PC-3 (cell line): Measurements from ENCODE around the gene CPA1. TPM values are rescaled to one million over a fixed set of nuclear protein-coding genes. Genes with fewer than 3 reads are reported as not detected.

Experiments used
- ATAC-seq: fragments of 200-7000 bp; cut with Tn5 transposase; 2 replicates; pipeline ENCODE4 v1.9.1; 2020; ENCODE audit warnings: mild to moderate bottlenecking, moderate library complexity
- BruUV-seq: library from RNA; stranded (reverse); fragments of 400-500 nt; replicated peaks from 2 replicates; lab custom pipeline; 2021; lab: Mats Ljungman, UMichigan
- CTCF ChIA-PET: fragments of 300-600 bp; sonication (Branson Sonifier 250); formaldehyde crosslinking; loops from one replicate; lab custom pipeline; 2022; ENCODE audit warnings: antibody characterized with exemption; lab: Charles Lee
- POLR2A ChIA-PET: fragments of 300-600 bp; sonication (Branson Sonifier 250); formaldehyde crosslinking; loops from one replicate; lab custom pipeline; 2022; ENCODE audit warnings: antibody characterized with exemption; ENCODE audit not compliant: unreplicated experiment; lab: Charles Lee
- DNase-seq: peaks from one replicate; pipeline ENCODE4 v3.0.0-alpha.2; 2015
- H2AFZ ChIP-seq: fragments of 300-600 bp; sonication (generic); 2 replicates; pipeline ENCODE4 v1.6.0; 2016; ENCODE audit warnings: antibody characterized with exemption, low read length
- H3F3A ChIP-seq: fragments of 300-600 bp; sonication (generic); one replicate; pipeline ENCODE4 v1.6.0; 2017; ENCODE audit warnings: antibody characterized with exemption, low read length, control low read depth, mild to moderate bottlenecking; ENCODE audit not compliant: unreplicated experiment
- H3K27ac ChIP-seq: fragments of 300-600 bp; sonication (generic); 2 replicates; pipeline ENCODE4 v1.5.1; 2016; ENCODE audit warnings: mild to moderate bottlenecking, low read length
- H3K27me3 ChIP-seq: fragments of 300-600 bp; sonication (generic); 2 replicates; pipeline ENCODE4 v1.6.1; 2016; ENCODE audit warnings: low read length, mixed read lengths
- H3K36me3 ChIP-seq: fragments of 300-600 bp; sonication (generic); 2 replicates; pipeline ENCODE4 v1.6.1; 2016; ENCODE audit warnings: low read depth, mixed run types, low read length, mixed read lengths
- H3K4me1 ChIP-seq: fragments of 300-600 bp; sonication (generic); 2 replicates; pipeline ENCODE4 v1.5.1; 2016; ENCODE audit warnings: low read length; ENCODE audit not compliant: insufficient read depth
- H3K4me2 ChIP-seq: fragments of 300-600 bp; sonication (generic); 2 replicates; pipeline ENCODE4 v1.6.0; 2016; ENCODE audit warnings: low read length
- H3K4me3 ChIP-seq: fragments of 300-600 bp; sonication (generic); 2 replicates; pipeline ENCODE4 v1.5.1; 2016; ENCODE audit warnings: mild to moderate bottlenecking, low read length, mixed read lengths
- H3K79me2 ChIP-seq: fragments of 300-600 bp; sonication (generic); 2 replicates; pipeline ENCODE4 v1.6.1; 2017; ENCODE audit warnings: low read length, mixed read lengths
- H3K9ac ChIP-seq: fragments of 300-600 bp; sonication (generic); 2 replicates; pipeline ENCODE4 v1.6.0; 2016; ENCODE audit warnings: mild to moderate bottlenecking, low read length
- H3K9me2 ChIP-seq: fragments of 300-600 bp; sonication (generic); replicated peaks from 2 replicates; pipeline ENCODE4 v1.6.1; 2016; ENCODE audit warnings: mixed run types, low read length, mixed read lengths
- H3K9me3 ChIP-seq: fragments of 300-600 bp; sonication (generic); 2 replicates; pipeline ENCODE4 v1.6.1; 2016; ENCODE audit warnings: low read length, mixed read lengths
- H4K20me1 ChIP-seq: fragments of 300-600 bp; sonication (generic); 2 replicates; pipeline ENCODE4 v1.6.1; 2016; ENCODE audit warnings: low read length, mixed read lengths
- EZH2 ChIP-seq: fragments of 300-600 bp; sonication (generic); IDR thresholded peaks from one replicate; pipeline ENCODE4 v1.6.1; 2017; ENCODE audit warnings: antibody characterized with exemption, mild to moderate bottlenecking, low read length; ENCODE audit not compliant: unreplicated experiment
- EZH2phosphoT487 ChIP-seq: fragments of 300-600 bp; sonication (generic); IDR thresholded peaks from 2 replicates; pipeline ENCODE4 v1.6.1; 2018; ENCODE audit warnings: mild to moderate bottlenecking, antibody characterized with exemption, low read length, borderline replicate concordance
- intact Hi-C: fragments of 100-400 bp; cut with micrococcal nuclease; formaldehyde crosslinking; loops from 2 replicates; pipeline ENCODE4 v1.9.0; 2023
- total RNA-seq: library from RNA; depleted of rRNA; stranded (reverse); fragments of >200 nt; gene quantifications from 2 replicates; pipeline ENCODE4 v1.2.3, GENCODE V29; 2014
- TF ChIP-seq, protein P1 (sequence below): fragments of 300-600 bp; sonication (generic); conservative IDR thresholded peaks from 2 replicates; pipeline ENCODE4 v1.5.1; 2017; ENCODE audit warnings: antibody characterized with exemption, low read depth, mild to moderate bottlenecking, low read length

The CPA1 gene
- total RNA-seq, 1 experiment from 2014 or later: not detected

DNA sequence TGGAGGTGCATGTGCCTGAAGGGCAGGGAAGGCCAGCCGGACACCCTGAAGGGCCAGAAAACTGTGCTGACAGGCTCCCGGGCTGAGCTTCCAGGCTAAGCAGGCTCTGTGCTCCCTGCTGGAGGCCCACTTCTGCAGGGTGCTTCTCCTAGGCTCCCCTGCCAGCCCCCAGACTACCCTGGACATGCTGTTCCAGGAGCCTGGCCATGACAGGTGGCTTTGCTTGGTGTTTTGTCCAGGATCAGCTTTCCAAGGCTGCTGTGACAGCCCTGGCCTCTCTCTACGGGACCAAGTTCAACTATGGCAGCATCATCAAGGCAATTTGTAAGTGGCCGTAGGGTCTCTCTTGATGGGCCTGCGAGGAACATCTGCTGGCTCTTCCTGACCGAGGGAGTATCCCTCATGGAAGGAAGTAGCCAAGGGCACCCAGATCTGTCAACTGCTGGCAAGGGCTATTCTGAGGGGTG is 5.3 kb downstream of the CPA1 start:
- H2AFZ ChIP-seq: no peak overlapping the region
- ATAC-seq (no peak), DNase-seq (no peak)
- H3K27me3 ChIP-seq: no peaks in the 10 kb centered on the region
- no peaks in the 10 kb centered on the region for H3K79me2 ChIP-seq
- no peak overlapping the region for H3K9ac ChIP-seq
- no peaks in the 10 kb centered on the region for H3K9me3 ChIP-seq
- H3K4me2 ChIP-seq: no peak overlapping the region
- no peaks in the 10 kb centered on the region for H3F3A ChIP-seq
- H3K4me3 ChIP-seq: no peak overlapping the region
- no peaks in the 10 kb centered on the region for H3K9me2 ChIP-seq
- TF ChIP-seq EZH2phosphoT487 (no peak), EZH2 (no peak)
- TF ChIP-seq, protein P1, sequence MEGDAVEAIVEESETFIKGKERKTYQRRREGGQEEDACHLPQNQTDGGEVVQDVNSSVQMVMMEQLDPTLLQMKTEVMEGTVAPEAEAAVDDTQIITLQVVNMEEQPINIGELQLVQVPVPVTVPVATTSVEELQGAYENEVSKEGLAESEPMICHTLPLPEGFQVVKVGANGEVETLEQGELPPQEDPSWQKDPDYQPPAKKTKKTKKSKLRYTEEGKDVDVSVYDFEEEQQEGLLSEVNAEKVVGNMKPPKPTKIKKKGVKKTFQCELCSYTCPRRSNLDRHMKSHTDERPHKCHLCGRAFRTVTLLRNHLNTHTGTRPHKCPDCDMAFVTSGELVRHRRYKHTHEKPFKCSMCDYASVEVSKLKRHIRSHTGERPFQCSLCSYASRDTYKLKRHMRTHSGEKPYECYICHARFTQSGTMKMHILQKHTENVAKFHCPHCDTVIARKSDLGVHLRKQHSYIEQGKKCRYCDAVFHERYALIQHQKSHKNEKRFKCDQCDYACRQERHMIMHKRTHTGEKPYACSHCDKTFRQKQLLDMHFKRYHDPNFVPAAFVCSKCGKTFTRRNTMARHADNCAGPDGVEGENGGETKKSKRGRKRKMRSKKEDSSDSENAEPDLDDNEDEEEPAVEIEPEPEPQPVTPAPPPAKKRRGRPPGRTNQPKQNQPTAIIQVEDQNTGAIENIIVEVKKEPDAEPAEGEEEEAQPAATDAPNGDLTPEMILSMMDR: no peak
- no peaks in the 10 kb centered on the region for H3K4me1 ChIP-seq
- ChIA-PET POLR2A (no interaction called here), CTCF (no interaction called here)
- H3K27ac ChIP-seq: no peak overlapping the region
- intact Hi-C loops: no loop called here
- H4K20me1 ChIP-seq: no peaks in the 10 kb centered on the region
- no peaks in the 10 kb centered on the region for H3K36me3 ChIP-seq
- no TSS peak for BruUV-seq

DNA sequence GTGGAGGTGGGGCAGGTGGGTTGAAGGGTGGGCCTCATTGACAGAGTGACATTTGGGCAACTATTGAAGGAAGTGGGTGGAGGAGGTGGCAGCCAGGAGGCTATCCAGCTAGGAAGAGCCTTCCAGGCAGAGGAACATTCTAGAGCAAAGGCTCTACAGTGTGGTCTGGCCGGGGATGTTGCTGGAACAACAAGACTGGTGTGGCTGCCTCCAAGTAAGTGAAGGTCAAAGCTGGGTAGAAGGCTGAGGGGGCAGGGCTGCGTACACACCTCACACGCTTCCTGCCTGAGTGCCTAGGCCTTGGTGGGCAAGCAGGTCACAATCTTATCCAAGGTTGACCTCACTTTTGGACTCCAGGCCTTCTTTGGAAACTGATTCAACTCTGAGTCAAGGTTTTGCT is 6.6 kb downstream of the CPA1 start:
- TF ChIP-seq EZH2: no peak
- TF ChIP-seq, protein P1: no peak
- TF ChIP-seq EZH2phosphoT487: no peak
- H2AFZ ChIP-seq: no peak overlapping the region
- ChIA-PET CTCF (no interaction called here), POLR2A (no interaction called here)
- intact Hi-C loops: no loop called here
- no peak overlapping the region for H3K9ac ChIP-seq
- no peaks in the 10 kb centered on the region for H3F3A ChIP-seq
- no peaks in the 10 kb centered on the region for H3K9me3 ChIP-seq
- ATAC-seq (no peak), DNase-seq (no peak)
- no peak overlapping the region for H3K27ac ChIP-seq
- H3K79me2 ChIP-seq: no peaks in the 10 kb centered on the region
- H3K27me3 ChIP-seq: no peaks in the 10 kb centered on the region
- H3K4me1 ChIP-seq: no peaks in the 10 kb centered on the region
- H3K36me3 ChIP-seq: no peaks in the 10 kb centered on the region
- H3K9me2 ChIP-seq: no peaks in the 10 kb centered on the region
- H4K20me1 ChIP-seq: no peaks in the 10 kb centered on the region
- no peak overlapping the region for H3K4me3 ChIP-seq
- no TSS peak for BruUV-seq
- no peak overlapping the region for H3K4me2 ChIP-seq

DNA sequence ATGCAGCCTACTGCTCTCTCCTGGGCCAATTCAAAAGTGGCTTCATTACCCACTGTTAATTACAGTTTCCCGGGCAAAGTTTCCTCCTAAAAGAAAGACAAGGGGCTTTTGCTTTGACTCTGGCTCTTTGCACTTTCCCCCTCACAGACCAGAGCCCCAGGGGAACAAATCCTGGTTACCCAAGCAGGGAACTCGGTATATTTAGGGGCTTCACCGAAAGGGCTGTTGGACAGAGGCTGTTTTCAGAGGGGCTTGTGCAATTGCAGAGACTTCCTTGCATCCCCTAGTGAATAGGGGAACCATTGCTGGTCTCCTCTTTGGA is 7.0 kb downstream of the CPA1 start:
- DNase-seq (no peak), ATAC-seq (no peak)
- Histone ChIP-seq H3K4me1 (no peaks in the 10 kb centered on the region), H3K27me3 (no peaks in the 10 kb centered on the region), H3K4me2 (no peak overlapping the region), H2AFZ (no peak overlapping the region), H3K36me3 (no peaks in the 10 kb centered on the region), H4K20me1 (no peaks in the 10 kb centered on the region), H3K9me2 (no peaks in the 10 kb centered on the region), H3K27ac (no peak overlapping the region), H3F3A (no peaks in the 10 kb centered on the region), H3K9ac (no peak overlapping the region), H3K4me3 (no peak overlapping the region), H3K79me2 (no peaks in the 10 kb centered on the region), H3K9me3 (no peaks in the 10 kb centered on the region)
- ChIA-PET POLR2A (no interaction called here), CTCF (no interaction called here)
- intact Hi-C loops: no loop called here
- no TSS peak for BruUV-seq
- TF ChIP-seq EZH2 (no peak), EZH2phosphoT487 (no peak)
- TF ChIP-seq, protein P1: no peak
